Adrenal gland (tissue), 12 donors: ENCODE measurements around the gene ABCA10. TPM values are rescaled to one million over a fixed set of nuclear protein-coding genes. Genes with fewer than 3 reads are reported as not detected.
A peak's percentile ranks its signal among the peaks of the same experiment; 100 is the strongest.

Experiments used
- DNase-seq, 7 donors: peaks; one replicate each; pipeline ENCODE4 v3.0.0-alpha.2; 2019 to 2020
- H3K27ac ChIP-seq, 5 donors: fragments of 200-600 bp; sonication (generic) in 4 of 5; 1 replicate in 3 of 5; 2 replicates in 2 of 5; pipeline versions ENCODE4 v1.5.1 to v1.8.0; 2016 to 2020; ENCODE audit warnings: mild to moderate bottlenecking in 1 of 5
- H3K27me3 ChIP-seq: fragments of 200-600 bp; 2 replicates; pipeline ENCODE4 v1.8.0; 2021
- H3K36me3 ChIP-seq, 2 donors: fragments of 200-600 bp; replicated peaks in 1 of 2; 1 replicate in 1 of 2; 2 replicates in 1 of 2; pipeline versions ENCODE4 v1.5.1 to v1.8.0; 2018 to 2022
- H3K4me1 ChIP-seq, 2 donors: fragments of 200-600 bp; replicated peaks in 1 of 2; 1 replicate in 1 of 2; 2 replicates in 1 of 2; pipeline versions ENCODE4 v1.5.1 to v1.8.0; 2018 to 2021
- H3K4me3 ChIP-seq, 4 donors: fragments of 200-600 bp; sonication (generic) in 3 of 4; one replicate each; pipeline ENCODE4 v1.5.1; 2016 to 2018
- H3K9me3 ChIP-seq, 3 donors: fragments of 200-600 bp; sonication (generic) in 1 of 3; replicated peaks in 1 of 3; 1 replicate in 2 of 3; 2 replicates in 1 of 3; pipeline versions ENCODE4 v1.5.1 to v1.8.0; 2016 to 2021
- CTCF ChIP-seq, 6 experiments: fragments of 450-650 bp in 4 of 6; fragments of 200-600 bp in 2 of 6; sonication (generic) in 1 of 6; IDR thresholded peaks; 1 replicate in 5 of 6; 2 replicates in 1 of 6; pipeline versions ENCODE4 v1.5.1 to v1.8.0; 2016 to 2021; ENCODE audit warnings: antibody characterized with exemption in 6 of 6, mild to moderate bottlenecking in 2 of 6, moderate library complexity in 1 of 6
- POLR2A ChIP-seq, 2 donors: fragments of 450-650 bp; IDR thresholded peaks; one replicate each; pipeline ENCODE4 v1.6.1; 2017; ENCODE audit warnings: antibody characterized with exemption in 2 of 2, mild to moderate bottlenecking in 2 of 2, moderate library complexity in 1 of 2
- WGBS, 4 donors: extraction: QIAGEN DNeasy Blood & Tissue Kit in 2 of 4; methylation state at CpG; one replicate each; pipeline versions ENCODE4 v1.1.5 to v1.1.7; 2013 to 2017; 5-methylcytosine and 5-hydroxymethylcytosine counted together
- intact Hi-C, 2 donors: fragments of 100-400 bp; cut with DNase I; formaldehyde crosslinking; loops; one replicate each; pipeline versions ENCODE4 v1.14.1 to v1.15.0; 2022 to 2023
- polyA plus RNA-seq, 3 donors: library from polyadenylated mRNA; stranded (reverse); fragments of 200-250 nt in 2 of 3; fragments of 350-450 nt in 1 of 3; fragmentation: Illumina TruSeq in 1 of 3; extraction: RNeasy Lipid Tissue Mini Kit (QIAGEN cat#74804) in 1 of 3; gene quantifications; one replicate each; pipeline ENCODE4 v1.2.3, GENCODE V29; 2013 to 2014
- total RNA-seq, 9 donors: library from RNA; depleted of rRNA in 4 of 9; stranded (reverse); fragments of >200 nt in 4 of 9; fragments of 120-200 nt in 1 of 9; fragmentation: NEBNext Ultra II Directional in 1 of 9; extraction: Animal tissue kit (Norgen Biotek cat#: 25700) in 1 of 9; gene quantifications; one replicate each; pipeline versions ENCODE4 v1.1.0 to v1.2.4, GENCODE V29; 2013 to 2023
- donor health status: healthy with polysubstance abuse.
- donor health status: Bipolar disorder and iron deficiency.
- donor health status: DM: yes; HTN: yes; CAD: no.
- donor health status: DM: no; HTN: no; CAD: no.
- donor health status: DM: no; HTN: no; CAD: no.
- donor health status: DM: yes; HTN: yes; CAD: no.

ABCA10 gene
- total and polyA plus RNA-seq, 12 donors, result 0.24 to 28.2 (median 3.5) TPM

GRCh38 chr17:69188064-69188463 is 40.6 kb downstream of the ABCA10 start:
- TF ChIP-seq CTCF (IDR thresholded peaks at IDR 0.05) (no peak), POLR2A (IDR thresholded peaks at IDR 0.05) (no peak)
- intact Hi-C loops, result no loop called here
- Histone ChIP-seq H3K4me3 (no peak overlapping the region), H3K27ac (no peak overlapping the region), H3K9me3 (no peaks in the 10 kb centered on the region), H3K36me3 (no peaks in the 10 kb centered on the region), H3K4me1 (no peaks in the 10 kb centered on the region), H3K27me3 (no peaks in the 10 kb centered on the region)
- WGBS, 4 donors, result 84 to 92% (median 89%) methylated on average over 1 of the region's 1 CpG
- DNase-seq, result no peak

- Histone ChIP-seq H3K27me3 (no peaks in the 10 kb centered on the region), H3K4me1 (no peaks in the 10 kb centered on the region), H3K9me3 (no peaks in the 10 kb centered on the region), H3K4me3 (no peak overlapping the region), H3K36me3 (no peaks in the 10 kb centered on the region), H3K27ac (no peak overlapping the region)
- no peak for DNase-seq
- TF ChIP-seq CTCF (IDR thresholded peaks at IDR 0.05) (no peak), POLR2A (IDR thresholded peaks at IDR 0.05) (no peak)
- intact Hi-C loops, result no loop called here
These were observed 41.3 kb downstream of the ABCA10 start for GRCh38 chr17:69187294-69187693.

GRCh38 chr17:69179227-69179952 is 49.2 kb downstream of the ABCA10 start:
- 68 to 77% (median 71%) methylated on average over 4 of the region's 4 CpGs for WGBS, 4 donors
- H3K4me3 ChIP-seq, result no peak overlapping the region
- H3K4me1 ChIP-seq, result no peaks in the 10 kb centered on the region
- no peak overlapping the region for H3K27ac ChIP-seq
- H3K36me3 ChIP-seq, result no peaks in the 10 kb centered on the region
- H3K9me3 ChIP-seq, result no peaks in the 10 kb centered on the region
- TF ChIP-seq CTCF (IDR thresholded peaks at IDR 0.05) (no peak), POLR2A (IDR thresholded peaks at IDR 0.05) (no peak)
- DNase-seq, result peak in 5 of 7 donors; percentile 17 to 57 (median 23)
- intact Hi-C loops, result no loop called here
- H3K27me3 ChIP-seq, result no peaks in the 10 kb centered on the region

GRCh38 chr17:69176457-69176795 is 52.2 kb downstream of the ABCA10 start:
- intact Hi-C loops, result no loop called here
- no peak for TF ChIP-seq POLR2A (IDR thresholded peaks at IDR 0.05)
- TF ChIP-seq CTCF (IDR thresholded peaks at IDR 0.05), result no peak
- H3K36me3 ChIP-seq, result no peaks in the 10 kb centered on the region

More at GRCh38 chr17:69176457-69176795, 52.2 kb downstream of the ABCA10 start:
- DNase-seq, result no peak
- Histone ChIP-seq H3K27me3 (no peaks in the 10 kb centered on the region), H3K4me1 (no peaks in the 10 kb centered on the region), H3K9me3 (no peaks in the 10 kb centered on the region), H3K27ac (no peak overlapping the region), H3K4me3 (no peak overlapping the region)
- 90 to 100% (median 93%) methylated on average over 1 of the region's 1 CpG for WGBS, 4 donors
